D721Med (cell line): ENCODE data around the gene FOXG1.

Experiments used
- DNase-seq: peaks from one replicate; pipeline ENCODE4 v3.0.0; 2011; ENCODE audit warnings: low spot score; ENCODE audit not compliant: insufficient read length
- FAIRE-seq: peaks from 2 replicates; lab custom pipeline; 2011; peaks lifted over from hg19 to GRCh38; lab: Jason Lieb, UNC
- TF ChIP-seq, protein P1 (sequence below): IDR thresholded peaks from 2 replicates; pipeline ENCODE4 v1.5.1; 2012; ENCODE audit warnings: mild to moderate bottlenecking, control low read depth; ENCODE audit not compliant: insufficient read depth; ENCODE audit errors: missing control alignments

The FOXG1 gene

DNA sequence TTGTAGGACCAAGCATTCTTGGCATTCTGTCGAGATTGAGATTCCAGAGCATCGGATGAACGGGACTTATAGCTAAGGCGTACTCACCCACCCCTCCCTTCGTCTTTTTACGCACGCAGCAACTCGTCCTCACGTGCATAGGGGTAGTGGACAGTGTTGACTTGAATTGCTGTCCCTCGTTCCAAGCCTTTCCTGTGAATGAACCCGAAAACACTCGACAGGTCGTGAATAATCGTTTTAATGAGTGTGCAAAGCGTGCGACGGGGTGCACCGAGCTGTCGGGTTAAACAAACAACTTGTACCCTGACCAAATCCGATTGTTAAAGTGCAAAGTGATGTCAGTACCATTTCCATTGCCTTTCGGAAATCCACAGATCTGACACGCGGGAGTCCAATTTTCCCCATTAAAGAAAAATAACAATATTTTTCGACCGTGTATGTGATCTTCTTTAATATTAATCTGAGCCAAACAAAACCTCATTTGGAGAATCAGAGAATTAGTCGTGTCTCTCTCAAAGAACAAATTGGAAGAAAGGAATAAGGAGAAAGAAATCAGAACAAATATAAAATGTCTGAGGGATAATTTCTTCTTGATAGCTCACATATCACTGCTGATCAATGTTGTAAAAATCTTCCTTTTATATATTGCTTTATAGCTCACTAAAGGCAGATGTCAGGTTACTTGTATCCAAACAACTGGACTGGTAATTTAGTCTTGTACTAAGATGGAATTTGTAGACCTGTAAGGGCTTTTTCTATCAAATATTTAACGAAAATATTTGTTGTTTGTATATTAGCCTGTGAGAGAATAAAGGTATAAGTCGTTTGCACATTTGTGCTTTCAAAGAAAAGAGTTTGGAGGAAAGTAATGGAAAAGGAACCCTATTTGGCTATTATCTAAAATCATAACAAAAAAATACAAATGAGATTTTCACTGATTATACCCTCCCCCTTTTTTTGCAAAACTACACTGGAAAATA lies 11.8 kb downstream of the FOXG1 start:
- FAIRE-seq, result no peak
- TF ChIP-seq, protein P1, sequence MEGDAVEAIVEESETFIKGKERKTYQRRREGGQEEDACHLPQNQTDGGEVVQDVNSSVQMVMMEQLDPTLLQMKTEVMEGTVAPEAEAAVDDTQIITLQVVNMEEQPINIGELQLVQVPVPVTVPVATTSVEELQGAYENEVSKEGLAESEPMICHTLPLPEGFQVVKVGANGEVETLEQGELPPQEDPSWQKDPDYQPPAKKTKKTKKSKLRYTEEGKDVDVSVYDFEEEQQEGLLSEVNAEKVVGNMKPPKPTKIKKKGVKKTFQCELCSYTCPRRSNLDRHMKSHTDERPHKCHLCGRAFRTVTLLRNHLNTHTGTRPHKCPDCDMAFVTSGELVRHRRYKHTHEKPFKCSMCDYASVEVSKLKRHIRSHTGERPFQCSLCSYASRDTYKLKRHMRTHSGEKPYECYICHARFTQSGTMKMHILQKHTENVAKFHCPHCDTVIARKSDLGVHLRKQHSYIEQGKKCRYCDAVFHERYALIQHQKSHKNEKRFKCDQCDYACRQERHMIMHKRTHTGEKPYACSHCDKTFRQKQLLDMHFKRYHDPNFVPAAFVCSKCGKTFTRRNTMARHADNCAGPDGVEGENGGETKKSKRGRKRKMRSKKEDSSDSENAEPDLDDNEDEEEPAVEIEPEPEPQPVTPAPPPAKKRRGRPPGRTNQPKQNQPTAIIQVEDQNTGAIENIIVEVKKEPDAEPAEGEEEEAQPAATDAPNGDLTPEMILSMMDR, result no peak

DNA sequence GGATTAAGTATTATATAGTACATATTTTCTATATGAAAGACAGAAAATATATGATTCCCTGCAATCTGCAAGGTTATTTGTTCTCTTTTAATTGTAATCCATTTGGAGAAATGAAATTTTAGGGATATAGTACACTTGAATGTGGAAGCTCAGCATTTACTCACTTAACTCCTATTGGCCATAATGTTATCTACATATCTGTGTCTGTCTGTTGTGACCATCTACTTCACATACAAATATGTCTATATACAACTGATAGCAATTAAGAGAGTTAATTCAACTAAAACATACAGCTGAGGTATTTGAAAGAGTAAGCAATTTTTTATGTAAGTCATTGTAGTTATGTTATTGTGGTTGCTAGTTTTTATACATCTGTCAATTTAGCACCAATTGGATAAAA lies 12.9 kb downstream of the FOXG1 start:
- FAIRE-seq (no peak), DNase-seq (no peak)
- TF ChIP-seq, protein P1, result no peak

More for the DNA sequence above, 11.8 kb downstream of the FOXG1 start:
- DNase-seq, result no peak

DNA sequence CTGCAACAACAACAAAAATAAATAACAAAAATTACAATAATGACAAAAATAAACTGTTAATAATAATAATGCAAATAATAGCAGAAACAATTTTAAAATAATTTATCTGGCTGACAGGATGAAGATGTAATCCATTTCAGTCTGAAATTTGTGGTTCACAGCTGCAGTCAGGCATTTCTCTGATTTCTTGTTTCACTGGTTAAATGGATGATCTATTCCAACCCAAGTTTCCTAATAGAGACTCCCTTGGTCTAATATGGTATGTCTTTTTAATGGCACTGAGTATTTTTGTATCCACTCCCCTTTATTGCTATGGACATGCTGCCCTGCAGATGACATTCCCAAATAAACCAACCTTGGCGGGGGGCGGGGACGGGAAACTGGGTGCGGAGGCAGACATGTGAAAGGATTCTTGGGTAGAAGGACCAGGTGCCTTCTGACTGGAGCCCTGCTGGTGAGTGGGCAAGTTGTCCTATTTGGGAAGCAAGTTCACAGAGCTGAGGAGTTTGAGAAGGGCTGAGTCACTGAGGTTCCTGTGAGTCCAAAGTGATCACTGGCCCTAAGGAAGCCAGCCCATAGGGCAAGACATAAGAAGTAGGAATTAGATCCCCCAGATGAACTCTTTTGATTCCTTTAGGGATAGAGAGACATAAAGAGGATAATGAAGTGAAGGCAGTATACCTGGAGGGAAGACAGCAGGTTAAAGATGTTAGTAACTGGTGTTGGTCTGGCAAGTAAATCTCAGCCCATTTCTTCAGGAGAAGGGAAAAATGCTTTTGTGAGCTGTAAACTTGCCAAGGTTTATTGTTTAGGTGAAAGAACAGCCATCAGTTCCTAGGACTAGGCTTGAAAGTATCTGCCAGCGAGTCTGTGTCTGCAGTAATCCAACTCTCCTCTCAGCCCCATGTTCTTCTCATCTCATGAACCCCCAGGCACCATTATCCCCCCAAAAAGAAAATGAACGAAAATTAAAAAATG lies 14.5 kb downstream of the FOXG1 start:
- FAIRE-seq, result no peak
- DNase-seq, result no peak
- TF ChIP-seq, protein P1, result no peak

DNA sequence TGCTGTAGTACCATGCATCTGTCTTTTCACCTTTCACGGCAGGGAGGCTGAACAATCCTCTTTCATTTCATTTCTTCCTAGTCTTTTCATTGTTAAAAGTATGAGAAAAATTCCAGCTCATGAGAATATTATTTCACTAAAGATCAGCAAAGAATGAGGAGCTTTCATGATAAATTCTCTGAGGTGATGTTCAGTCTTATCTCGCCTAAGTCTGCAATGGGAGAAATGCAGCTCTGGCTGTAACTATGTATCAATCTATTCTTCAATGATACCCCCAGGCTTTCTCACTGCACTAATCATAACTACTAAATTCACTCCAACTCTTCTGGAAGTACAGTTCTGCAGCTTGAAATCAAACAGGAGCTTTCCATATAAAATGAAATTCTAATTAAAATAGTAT lies 15.7 kb downstream of the FOXG1 start:
- TF ChIP-seq, protein P1, result no peak
- DNase-seq, result no peak
- FAIRE-seq, result no peak

DNA sequence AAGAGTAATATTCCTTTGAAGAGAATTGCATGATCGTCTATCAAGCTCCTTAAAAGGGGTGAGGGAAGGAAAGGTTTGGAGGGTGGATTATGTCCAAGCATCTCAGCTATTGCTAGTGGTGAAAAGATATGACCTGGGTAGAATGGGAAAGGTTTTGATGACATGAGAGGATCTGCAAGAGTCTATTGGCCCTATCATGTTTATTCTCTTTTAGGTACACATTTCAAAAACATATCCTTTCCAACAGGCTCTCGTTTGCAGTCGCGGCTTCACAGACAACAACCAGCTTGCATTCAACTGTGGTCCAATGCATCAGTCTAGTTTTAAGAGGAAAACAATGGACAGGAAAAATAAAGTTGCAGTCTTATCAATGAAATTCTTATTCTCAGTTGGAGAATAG lies 17.1 kb downstream of the FOXG1 start:
- DNase-seq (no peak), FAIRE-seq (no peak)
- TF ChIP-seq, protein P1, result no peak

DNA sequence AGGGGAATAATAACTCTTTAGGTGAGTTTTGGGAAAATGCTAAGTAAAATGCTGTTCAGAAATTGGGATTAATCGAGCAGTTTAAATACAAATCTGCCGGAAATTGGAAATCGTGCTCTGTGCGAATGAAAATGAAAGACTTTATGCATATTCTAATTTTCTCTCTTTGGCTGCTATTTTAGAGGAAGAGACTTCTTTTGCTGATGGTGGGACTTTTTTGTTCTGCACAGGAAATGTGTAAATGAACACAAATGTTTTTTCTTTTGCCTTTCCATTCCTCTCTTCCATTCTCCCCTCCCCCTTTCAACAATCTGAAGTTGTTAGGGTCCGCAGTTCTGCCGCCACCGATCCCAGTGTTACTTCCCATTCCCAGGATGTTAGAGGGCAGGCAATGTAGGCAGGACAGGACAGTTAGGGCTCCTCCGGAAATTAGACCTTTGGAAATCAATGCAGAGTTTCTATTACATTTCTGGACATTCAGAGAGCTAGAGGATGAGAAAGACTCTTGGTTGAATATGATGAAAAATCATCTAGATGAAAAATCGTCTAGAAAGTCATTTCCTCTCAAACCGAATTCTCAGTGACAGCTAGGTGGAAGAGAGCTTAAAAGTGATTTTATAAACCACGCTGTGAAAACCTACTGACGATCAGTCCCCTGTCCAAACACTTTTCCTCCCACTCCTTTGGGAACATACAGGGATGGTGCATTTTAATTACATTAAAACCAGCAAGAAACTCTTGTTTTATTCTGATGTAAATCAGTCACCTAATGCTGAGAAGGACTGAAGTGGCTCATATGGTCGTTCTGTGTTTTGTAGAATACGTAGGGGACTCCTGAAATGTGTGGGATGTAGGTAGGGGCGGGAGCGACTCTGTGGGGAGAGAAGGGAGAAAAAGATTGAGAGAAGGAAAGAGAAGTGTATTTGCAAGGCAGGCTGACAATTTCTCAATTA lies 17.8 kb downstream of the FOXG1 start:
- DNase-seq (no peak), FAIRE-seq (no peak)
- TF ChIP-seq, protein P1, result no peak
